Measurements from ENCODE around the gene ZNF777.

The ZNF777 gene

GRCh38 chr7:149444287-149444686 is 16.6 kb downstream of the ZNF777 start:
- TF ChIP-seq, protein P1, sequence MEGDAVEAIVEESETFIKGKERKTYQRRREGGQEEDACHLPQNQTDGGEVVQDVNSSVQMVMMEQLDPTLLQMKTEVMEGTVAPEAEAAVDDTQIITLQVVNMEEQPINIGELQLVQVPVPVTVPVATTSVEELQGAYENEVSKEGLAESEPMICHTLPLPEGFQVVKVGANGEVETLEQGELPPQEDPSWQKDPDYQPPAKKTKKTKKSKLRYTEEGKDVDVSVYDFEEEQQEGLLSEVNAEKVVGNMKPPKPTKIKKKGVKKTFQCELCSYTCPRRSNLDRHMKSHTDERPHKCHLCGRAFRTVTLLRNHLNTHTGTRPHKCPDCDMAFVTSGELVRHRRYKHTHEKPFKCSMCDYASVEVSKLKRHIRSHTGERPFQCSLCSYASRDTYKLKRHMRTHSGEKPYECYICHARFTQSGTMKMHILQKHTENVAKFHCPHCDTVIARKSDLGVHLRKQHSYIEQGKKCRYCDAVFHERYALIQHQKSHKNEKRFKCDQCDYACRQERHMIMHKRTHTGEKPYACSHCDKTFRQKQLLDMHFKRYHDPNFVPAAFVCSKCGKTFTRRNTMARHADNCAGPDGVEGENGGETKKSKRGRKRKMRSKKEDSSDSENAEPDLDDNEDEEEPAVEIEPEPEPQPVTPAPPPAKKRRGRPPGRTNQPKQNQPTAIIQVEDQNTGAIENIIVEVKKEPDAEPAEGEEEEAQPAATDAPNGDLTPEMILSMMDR (IDR thresholded peaks at IDR 0.05; ENCODE audit: low read depth, low read length) = no peak
- H3K4me3 ChIP-seq (ENCODE audit: low read depth, low read length) = no peak overlapping the region
- DNase-seq (ENCODE audit: low read depth, low spot score) = no peak
- in situ Hi-C loops (cut with HindIII; ENCODE audit: low sequenced_read_pairs) = no loop called here

DNA sequence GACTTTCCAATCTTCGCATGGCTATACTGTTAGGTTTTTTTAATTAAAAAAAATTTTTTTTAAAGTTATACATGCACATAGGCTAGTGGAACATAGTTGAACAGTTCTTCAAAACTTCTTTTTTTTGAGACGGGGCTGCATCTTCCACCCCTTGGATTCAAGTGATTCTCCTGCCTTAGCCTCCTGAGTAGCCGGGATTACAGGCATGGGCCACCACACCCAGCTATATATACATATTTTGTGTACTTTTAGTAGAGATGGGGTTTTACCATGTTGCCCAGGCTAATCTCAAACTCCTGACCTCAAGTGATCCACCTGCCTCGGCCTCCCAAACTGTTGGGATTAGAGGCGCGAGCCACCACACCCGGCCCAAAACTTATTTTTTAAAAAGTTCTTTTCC is 17.3 kb downstream of the ZNF777 start:
- H3K4me3 ChIP-seq (ENCODE audit: low read depth, low read length) = no peak overlapping the region
- in situ Hi-C loops (cut with HindIII; ENCODE audit: low sequenced_read_pairs) = no loop called here
- no peak for DNase-seq (ENCODE audit: low read depth, low spot score)
- TF ChIP-seq, protein P1 (IDR thresholded peaks at IDR 0.05; ENCODE audit: low read depth, low read length) = no peak

DNA sequence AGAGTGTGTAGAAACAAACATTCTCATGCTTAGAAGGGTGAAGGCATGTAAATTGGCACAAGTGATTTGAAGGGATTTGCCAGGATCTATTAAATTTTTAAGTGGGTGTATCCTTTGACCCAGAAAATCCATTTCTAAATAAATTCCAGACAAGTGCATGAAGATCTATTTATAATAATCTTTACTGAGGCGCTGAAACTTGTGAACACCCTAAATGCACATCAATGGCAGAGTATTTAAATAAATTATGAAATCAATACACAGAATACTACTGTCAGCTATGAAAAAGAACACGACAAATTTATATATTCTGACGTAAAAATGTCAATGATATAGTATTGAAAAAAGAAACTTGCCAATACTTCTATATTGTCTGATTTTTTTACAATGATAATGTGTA is 17.9 kb downstream of the ZNF777 start:
- TF ChIP-seq, protein P1 (IDR thresholded peaks at IDR 0.05; ENCODE audit: low read depth, low read length) = no peak
- DNase-seq (ENCODE audit: low read depth, low spot score) = no peak
- in situ Hi-C loops (cut with HindIII; ENCODE audit: low sequenced_read_pairs) = no loop called here
- H3K4me3 ChIP-seq (ENCODE audit: low read depth, low read length) = no peak overlapping the region

DNA sequence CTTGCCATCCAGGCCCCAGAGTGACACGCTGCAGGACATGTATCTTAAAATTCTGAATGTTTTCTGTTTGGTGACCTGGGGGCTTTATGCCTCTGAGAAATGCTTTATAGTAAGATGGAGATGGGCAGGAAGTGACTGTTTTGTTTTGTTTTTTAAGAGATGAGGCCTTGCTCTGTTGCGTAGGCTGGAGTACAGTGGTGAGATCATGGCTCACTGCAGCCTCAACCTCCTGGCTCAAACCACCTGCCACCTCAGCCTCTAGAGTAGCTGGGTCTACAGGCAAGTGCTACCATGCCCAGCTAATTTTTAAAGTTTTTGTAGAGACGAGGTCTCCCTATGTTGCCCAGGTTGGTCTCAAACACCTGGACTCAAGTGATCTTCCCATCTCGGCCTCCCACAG is 20.6 kb downstream of the ZNF777 start:
- DNase-seq (ENCODE audit: low read depth, low spot score) = no peak
- TF ChIP-seq, protein P1 (IDR thresholded peaks at IDR 0.05; ENCODE audit: low read depth, low read length) = no peak
- in situ Hi-C loops (cut with HindIII; ENCODE audit: low sequenced_read_pairs) = no loop called here
- no peak overlapping the region for H3K4me3 ChIP-seq (ENCODE audit: low read depth, low read length)

- in situ Hi-C loops (cut with HindIII; ENCODE audit: low sequenced_read_pairs) = no loop called here
- DNase-seq (ENCODE audit: low read depth, low spot score) = no peak
- TF ChIP-seq, protein P1 (IDR thresholded peaks at IDR 0.05; ENCODE audit: low read depth, low read length) = no peak
- H3K4me3 ChIP-seq (ENCODE audit: low read depth, low read length) = no peak overlapping the region
These were observed 24.5 kb downstream of the ZNF777 start for GRCh38 chr7:149436358-149436757.

GRCh38 chr7:149433124-149433523 is 27.7 kb downstream of the ZNF777 start:
- H3K4me3 ChIP-seq (ENCODE audit: low read depth, low read length) = no peak overlapping the region
- DNase-seq (ENCODE audit: low read depth, low spot score) = no peak
- TF ChIP-seq, protein P1 (IDR thresholded peaks at IDR 0.05; ENCODE audit: low read depth, low read length) = no peak
- in situ Hi-C loops (cut with HindIII; ENCODE audit: low sequenced_read_pairs) = no loop called here

DNA sequence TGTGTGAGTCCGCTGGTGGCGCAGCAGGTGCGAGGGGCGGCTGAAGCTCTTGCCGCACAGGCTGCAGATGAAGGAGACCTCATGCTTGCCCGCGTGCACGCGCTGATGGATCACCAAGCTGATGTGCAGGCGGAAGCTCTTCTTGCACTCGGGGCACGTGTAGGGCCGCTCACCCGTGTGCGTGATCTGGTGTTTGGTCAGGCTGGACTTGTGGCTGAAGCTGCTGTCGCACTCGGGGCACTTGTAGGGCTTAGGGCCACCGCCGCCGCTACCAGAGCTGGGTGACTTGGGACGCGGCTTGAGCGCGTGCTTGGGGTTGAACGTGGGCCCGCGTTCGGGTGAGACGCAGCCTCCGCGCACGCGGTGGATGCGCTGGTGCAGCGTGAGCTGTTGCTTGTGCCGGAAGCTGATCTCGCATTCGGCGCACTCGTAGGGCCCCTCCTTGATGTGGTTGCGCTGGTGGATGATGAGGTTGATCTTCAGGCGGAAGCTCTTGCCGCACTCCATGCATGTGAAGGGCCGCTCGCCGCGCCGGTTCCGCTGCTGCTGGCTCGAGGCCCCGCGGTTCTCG is 28.7 kb downstream of the ZNF777 start:
- H3K4me3 ChIP-seq (ENCODE audit: low read depth, low read length) = no peak overlapping the region
- no peak for DNase-seq (ENCODE audit: low read depth, low spot score)
- in situ Hi-C loops (cut with HindIII; ENCODE audit: low sequenced_read_pairs) = no loop called here
- TF ChIP-seq, protein P1 (IDR thresholded peaks at IDR 0.05; ENCODE audit: low read depth, low read length) = no peak
